PC-3 (cell line): ENCODE measurements around the gene MANBA.

Experiments
- CTCF ChIP-seq: fragments of 300-600 bp; sonication (generic); conservative IDR thresholded peaks from 2 replicates; pipeline ENCODE4 v1.5.1; 2017; ENCODE audit warnings: antibody characterized with exemption, low read depth, mild to moderate bottlenecking, low read length
- EZH2 ChIP-seq: fragments of 300-600 bp; sonication (generic); IDR thresholded peaks from one replicate; pipeline ENCODE4 v1.6.1; 2017; ENCODE audit warnings: antibody characterized with exemption, mild to moderate bottlenecking, low read length; ENCODE audit not compliant: unreplicated experiment
- EZH2phosphoT487 ChIP-seq: fragments of 300-600 bp; sonication (generic); IDR thresholded peaks from 2 replicates; pipeline ENCODE4 v1.6.1; 2018; ENCODE audit warnings: mild to moderate bottlenecking, antibody characterized with exemption, low read length, borderline replicate concordance

DNA sequence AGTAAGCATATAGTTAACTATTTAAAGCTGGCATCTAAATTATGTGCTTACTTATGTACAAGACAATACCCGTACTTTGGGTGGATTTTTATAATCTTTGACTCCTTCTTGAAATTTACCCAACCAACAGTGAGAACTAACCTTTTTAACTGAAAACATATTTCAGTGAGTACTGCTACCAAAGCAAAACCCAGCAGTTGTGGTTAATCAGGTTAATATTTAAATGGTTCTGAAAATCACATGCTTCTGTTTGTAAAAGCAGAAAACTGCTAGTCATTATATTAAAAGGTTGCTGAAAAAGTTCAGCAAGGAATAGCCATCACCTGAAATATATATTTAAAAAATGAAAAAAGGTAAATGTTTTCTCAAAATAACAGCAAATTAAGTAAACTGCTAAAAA lies 46.6 kb upstream of the MANBA start:
- TF ChIP-seq CTCF (no peak), EZH2 (no peak), EZH2phosphoT487 (no peak)
